Mucosa of descending colon (tissue), 3 donors: ENCODE results near the gene PPP2R5C. TPM values are rescaled to one million over a fixed set of nuclear protein-coding genes. Genes with fewer than 3 reads are reported as not detected.
"Not testable (repeated sequence)": the region's sequence is repeated elsewhere in the genome, so short reads cannot be mapped to it uniquely, and the experiment has no call there.

Source experiments
- ATAC-seq: fragments of 200-7000 bp; cut with Tn5 transposase; one replicate; pipeline ENCODE4 v1.9.1; 2020; ENCODE audit warnings: mild to moderate bottlenecking, moderate library complexity
- DNase-seq, 3 donors: peaks; one replicate each; pipeline ENCODE4 v3.0.0-alpha.2; 2020
- H3K36me3 ChIP-seq: fragments of 200-600 bp; one replicate; pipeline ENCODE4 v1.8.0; 2021; ENCODE audit warnings: low read depth, mild to moderate bottlenecking
- H3K4me1 ChIP-seq: fragments of 200-600 bp; one replicate; pipeline ENCODE4 v1.8.0; 2021; ENCODE audit warnings: low read depth, mild to moderate bottlenecking
- H3K4me3 ChIP-seq: fragments of 200-600 bp; one replicate; pipeline ENCODE4 v1.8.0; 2021; ENCODE audit warnings: mild to moderate bottlenecking
- H3K9me3 ChIP-seq: fragments of 200-600 bp; one replicate; pipeline ENCODE4 v1.8.0; 2021; ENCODE audit warnings: mild to moderate bottlenecking
- CTCF ChIP-seq: fragments of 200-600 bp; IDR thresholded peaks from one replicate; pipeline ENCODE4 v1.8.0; 2022; ENCODE audit warnings: antibody characterized with exemption, mild to moderate bottlenecking
- intact Hi-C, 2 donors: fragments of 100-400 bp; cut with DNase I in 1 of 2; cut with micrococcal nuclease in 1 of 2; formaldehyde crosslinking; loops; one replicate each; pipeline versions ENCODE4 v1.11.0 to v1.11.1; 2022; cut with DNase I, micrococcal nuclease
- total RNA-seq, 3 donors: library from RNA; stranded (reverse); fragmentation: NEBNext Ultra II Directional in 2 of 3; extraction: Animal tissue kit (Norgen Biotek cat#: 25700) in 2 of 3; gene quantifications; one replicate each; pipeline versions ENCODE4 v1.2.1 to v1.2.4, GENCODE V29; 2021 to 2023
- donor health status: DM: no; HTN: no; CAD: no; lungs with moderate emphysema.
- donor health status: DM: no; HTN: no; CAD: no.
- donor health status: DM: no; HTN: yes; CAD: no.

PPP2R5C gene
- total RNA-seq, 3 donors from 2014 or later, result 131 to 173 (median 160) TPM

- TF ChIP-seq CTCF, result no peak
- Histone ChIP-seq H3K36me3 (no peaks in the 10 kb centered on the region), H3K4me1 (peaks cover 8% of the 10 kb centered on the region), H3K9me3 (no peaks in the 10 kb centered on the region), H3K4me3 (no peak overlapping the region)
- DNase-seq, result no peak
- ATAC-seq, result no peak
- intact Hi-C loops, result no loop called here
Observed at GRCh38 chr14:101719045-101719645, 42.4 kb upstream of the PPP2R5C start.

GRCh38 chr14:101719708-101720107, 41.8 kb upstream of the PPP2R5C start:
- TF ChIP-seq CTCF, result no peak
- no peaks in the 10 kb centered on the region for H3K36me3 ChIP-seq
- H3K4me3 ChIP-seq, result no peak overlapping the region
- H3K9me3 ChIP-seq, result no peaks in the 10 kb centered on the region
- peaks cover 8% of the 10 kb centered on the region for H3K4me1 ChIP-seq
- DNase-seq, result no peak
- intact Hi-C loops, result no loop called here
- ATAC-seq, result no peak

- no peak for TF ChIP-seq CTCF
- DNase-seq, result no peak
- peak; percentile 8 for ATAC-seq
Observed at GRCh38 chr14:101721111-101721510, 40.4 kb upstream of the PPP2R5C start.

GRCh38 chr14:101721951-101722661, 39.4 kb upstream of the PPP2R5C start:
- H3K36me3 ChIP-seq, result no peaks in the 10 kb centered on the region
- TF ChIP-seq CTCF, result no peak
- no peaks in the 10 kb centered on the region for H3K9me3 ChIP-seq
- intact Hi-C loops, result no loop called here
- peak; percentile 71 to 84 (median 77) for DNase-seq
- ATAC-seq, result peak; percentile 93
- H3K4me1 ChIP-seq, result peaks cover 8% of the 10 kb centered on the region
- no peak overlapping the region for H3K4me3 ChIP-seq

More at GRCh38 chr14:101721111-101721510, 40.4 kb upstream of the PPP2R5C start:
- Histone ChIP-seq H3K36me3 (no peaks in the 10 kb centered on the region), H3K4me3 (no peak overlapping the region), H3K4me1 (peaks cover 8% of the 10 kb centered on the region), H3K9me3 (no peaks in the 10 kb centered on the region)
- intact Hi-C loops, result no loop called here

GRCh38 chr14:101723061-101723595, 38.4 kb upstream of the PPP2R5C start:
- Histone ChIP-seq H3K9me3 (no peaks in the 10 kb centered on the region), H3K4me1 (peaks cover 8% of the 10 kb centered on the region), H3K4me3 (no peak overlapping the region), H3K36me3 (no peaks in the 10 kb centered on the region)
- no peak for TF ChIP-seq CTCF
- intact Hi-C loops, result no loop called here
- DNase-seq, result no peak
- no peak for ATAC-seq

GRCh38 chr14:101725652-101726051, 35.9 kb upstream of the PPP2R5C start:
- H3K36me3 ChIP-seq, ATAC-seq, H3K4me1 ChIP-seq, intact Hi-C loops, H3K4me3 ChIP-seq, H3K9me3 ChIP-seq: not testable (repeated sequence)
- peak in 1 of 3 donors; percentile 55 for DNase-seq
